VCaP (cell line): ENCODE data around the gene EBI3.
"Not testable (repeated sequence)": the region's sequence is repeated elsewhere in the genome, so short reads cannot be mapped to it uniquely, and the experiment has no call there.

Experiments
- H3K27ac ChIP-seq: fragments of 450-650 bp; 2 replicates; pipeline ENCODE4 v1.5.1; 2017
- CTCF ChIP-seq: fragments of 450-650 bp; conservative IDR thresholded peaks from 2 replicates; pipeline ENCODE4 v1.5.1; 2017; ENCODE audit warnings: mild to moderate bottlenecking, moderate library complexity

EBI3 gene

GRCh38 chr19:4267901-4268815, 38.8 kb downstream of the EBI3 start:
- peak; percentile 38 for TF ChIP-seq CTCF
- peak overlapping the region; percentile 22 for H3K27ac ChIP-seq

- peak overlapping the region; percentile 22; the same call in 1 of the 2 replicates for H3K27ac ChIP-seq
- TF ChIP-seq CTCF, result no peak
These were observed 39.6 kb downstream of the EBI3 start for GRCh38 chr19:4268816-4269430.

GRCh38 chr19:4272894-4273293, 43.6 kb downstream of the EBI3 start:
- no peak for TF ChIP-seq CTCF
- H3K27ac ChIP-seq, result no peak overlapping the region

GRCh38 chr19:4274321-4274686, 45.0 kb downstream of the EBI3 start:
- not testable (repeated sequence) for H3K27ac ChIP-seq

- no peak overlapping the region for H3K27ac ChIP-seq
- no peak for TF ChIP-seq CTCF
These were observed 47.9 kb downstream of the EBI3 start for GRCh38 chr19:4277191-4277696.

- H3K27ac ChIP-seq, result no peak overlapping the region
- TF ChIP-seq CTCF, result no peak
These were observed 48.7 kb downstream of the EBI3 start for GRCh38 chr19:4278010-4278409.

- no peak within 1 kb of the TSS for H3K27ac ChIP-seq
- TF ChIP-seq CTCF, result no peak
These were observed 49.3 kb downstream of the EBI3 start, which contains the start of gene SHD for GRCh38 chr19:4278419-4279266. SHD (plus strand) TSS chr19:4279266; CDS start chr19:4280064, 798 bp downstream.
